ENCODE data around the gene MALRD1. TPM values are rescaled to one million over a fixed set of nuclear protein-coding genes. Genes with fewer than 3 reads are reported as not detected.

The MALRD1 gene
- polyA plus RNA-seq, 4 donors: 1.6 to 2.4 (median 2.3) TPM

- DNase-seq (ENCODE audit: low read depth in 4 of 4, low spot score in 2 of 4): no peak
These were observed 512.6 kb downstream of the MALRD1 start for GRCh38 chr10:19561181-19561580.

- DNase-seq (ENCODE audit: low read depth in 4 of 4, low spot score in 2 of 4): no peak
These were observed 515.0 kb downstream of the MALRD1 start for GRCh38 chr10:19563388-19564141.

- DNase-seq (ENCODE audit: low read depth in 4 of 4, low spot score in 2 of 4): no peak
These were observed 521.5 kb downstream of the MALRD1 start for GRCh38 chr10:19570120-19570519.

- no peak for DNase-seq (ENCODE audit: low read depth in 4 of 4, low spot score in 2 of 4)
These were observed 522.4 kb downstream of the MALRD1 start for GRCh38 chr10:19570991-19571390.

- no peak for DNase-seq (ENCODE audit: low read depth in 4 of 4, low spot score in 2 of 4)
These were observed 523.5 kb downstream of the MALRD1 start for GRCh38 chr10:19572056-19572455.

GRCh38 chr10:19576576-19576975 lies 528.0 kb downstream of the MALRD1 start:
- no peak for DNase-seq (ENCODE audit: low read depth in 4 of 4, low spot score in 2 of 4)

- no peak for DNase-seq (ENCODE audit: low read depth in 4 of 4, low spot score in 2 of 4)
These were observed 528.8 kb downstream of the MALRD1 start for GRCh38 chr10:19577381-19577780.

GRCh38 chr10:19577807-19578206 lies 529.2 kb downstream of the MALRD1 start:
- DNase-seq (ENCODE audit: low read depth in 4 of 4, low spot score in 2 of 4): no peak

- no peak for DNase-seq (ENCODE audit: low read depth in 4 of 4, low spot score in 2 of 4)
These were observed 530.0 kb downstream of the MALRD1 start for GRCh38 chr10:19578571-19578970.

GRCh38 chr10:19579761-19580545 lies 531.4 kb downstream of the MALRD1 start:
- DNase-seq (ENCODE audit: low read depth in 4 of 4, low spot score in 2 of 4): no peak

GRCh38 chr10:19580691-19581090 lies 532.1 kb downstream of the MALRD1 start:
- no peak for DNase-seq (ENCODE audit: low read depth in 4 of 4, low spot score in 2 of 4)

- no peak for DNase-seq (ENCODE audit: low read depth in 4 of 4, low spot score in 2 of 4)
These were observed 540.0 kb downstream of the MALRD1 start for GRCh38 chr10:19588608-19589007.

- DNase-seq (ENCODE audit: low read depth in 4 of 4, low spot score in 2 of 4): no peak
These were observed 543.7 kb downstream of the MALRD1 start for GRCh38 chr10:19592276-19592675.

GRCh38 chr10:19595212-19595845 lies 546.7 kb downstream of the MALRD1 start:
- DNase-seq (ENCODE audit: low read depth in 4 of 4, low spot score in 2 of 4): no peak

- no peak for DNase-seq (ENCODE audit: low read depth in 4 of 4, low spot score in 2 of 4)
These were observed 557.2 kb downstream of the MALRD1 start for GRCh38 chr10:19605806-19606205.

GRCh38 chr10:19606968-19607367 lies 558.4 kb downstream of the MALRD1 start:
- no peak for DNase-seq (ENCODE audit: low read depth in 4 of 4, low spot score in 2 of 4)

- no peak for DNase-seq (ENCODE audit: low read depth in 4 of 4, low spot score in 2 of 4)
These were observed 563.2 kb downstream of the MALRD1 start for GRCh38 chr10:19611775-19612174.

- DNase-seq (ENCODE audit: low read depth in 4 of 4, low spot score in 2 of 4): no peak
These were observed 568.4 kb downstream of the MALRD1 start for GRCh38 chr10:19616966-19617365.

GRCh38 chr10:19620811-19621210 lies 572.2 kb downstream of the MALRD1 start:
- DNase-seq (ENCODE audit: low read depth in 4 of 4, low spot score in 2 of 4): no peak

- no peak for DNase-seq (ENCODE audit: low read depth in 4 of 4, low spot score in 2 of 4)
These were observed 574.7 kb downstream of the MALRD1 start for GRCh38 chr10:19623321-19623720.

GRCh38 chr10:19626156-19626555 lies 577.6 kb downstream of the MALRD1 start:
- DNase-seq (ENCODE audit: low read depth in 4 of 4, low spot score in 2 of 4): no peak
